Heart right ventricle (tissue), 16 donors: ENCODE results near the gene PRR14. TPM values are rescaled to one million over a fixed set of nuclear protein-coding genes. Genes with fewer than 3 reads are reported as not detected.
"Not testable (repeated sequence)": the region's sequence is repeated elsewhere in the genome, so short reads cannot be mapped to it uniquely, and the experiment has no call there.

Source experiments
- ATAC-seq, 8 donors: fragments of 200-7000 bp; cut with Tn5 transposase; one replicate each; pipeline ENCODE4 v1.9.1; 2020; ENCODE audit warnings: mild to moderate bottlenecking in 8 of 8, moderate library complexity in 8 of 8, moderate number of reproducible peaks in 1 of 8
- DNase-seq, 2 donors: peaks; one replicate each; pipeline ENCODE4 v3.0.0-alpha.2; 2020
- H3K27ac ChIP-seq, 10 donors: fragments of 200-600 bp; sonication (generic) in 2 of 10; one replicate each; pipeline versions ENCODE4 v1.5.0 to v1.8.0; 2020 to 2022; ENCODE audit warnings: mild to moderate bottlenecking in 3 of 10
- H3K27me3 ChIP-seq, 7 donors: fragments of 200-600 bp; one replicate each; pipeline ENCODE4 v1.8.0; 2021 to 2022; ENCODE audit warnings: mild to moderate bottlenecking in 2 of 7
- H3K36me3 ChIP-seq, 9 donors: fragments of 200-600 bp; sonication (generic) in 1 of 9; one replicate each; pipeline versions ENCODE4 v1.5.0 to v1.8.0; 2020 to 2022; ENCODE audit warnings: mild to moderate bottlenecking in 2 of 9
- H3K4me1 ChIP-seq, 9 donors: fragments of 200-600 bp; sonication (generic) in 1 of 9; one replicate each; pipeline versions ENCODE4 v1.5.0 to v1.8.0; 2020 to 2022; ENCODE audit warnings: mild to moderate bottlenecking in 4 of 9
- H3K4me3 ChIP-seq, 10 donors: fragments of 200-600 bp; sonication (generic) in 2 of 10; one replicate each; pipeline versions ENCODE4 v1.5.0 to v1.8.0; 2020 to 2022; ENCODE audit warnings: mild to moderate bottlenecking in 7 of 10, moderate library complexity in 2 of 10
- H3K9me3 ChIP-seq, 11 donors: fragments of 200-600 bp in 10 of 11; sonication (generic) in 2 of 11; one replicate each; pipeline versions ENCODE4 v1.5.0 to v1.8.0; 2013 to 2022; ENCODE audit warnings: mild to moderate bottlenecking in 2 of 11, control low read depth in 1 of 11, moderate library complexity in 1 of 11
- WGBS, 2 donors: extraction: QIAGEN DNeasy Blood & Tissue Kit; methylation state at CpG; one replicate each; pipeline ENCODE4 v1.1.7; 2013; ENCODE audit warnings: inconsistent platforms in 1 of 2; 5-methylcytosine and 5-hydroxymethylcytosine counted together
- intact Hi-C, 10 donors: fragments of 100-400 bp; cut with DNase I; formaldehyde crosslinking; loops; one replicate each; pipeline versions ENCODE4 v1.11.1 to v1.14.2; 2022
- polyA plus RNA-seq, 2 donors: library from polyadenylated mRNA; stranded (reverse); fragments of 200-250 nt; gene quantifications; one replicate each; pipeline ENCODE4 v1.2.3, GENCODE V29; 2013
- total RNA-seq, 10 donors: library from RNA; stranded (reverse); fragmentation: NEBNext Ultra II Directional in 3 of 10; extraction: Animal tissue kit (Norgen Biotek cat#: 25700) in 3 of 10; gene quantifications; one replicate each; pipeline versions ENCODE4 v1.2.1 to v1.2.4, GENCODE V29; 2021 to 2023
- TF ChIP-seq, protein P1 (sequence below), 9 donors: fragments of 200-600 bp; sonication (generic) in 2 of 9; IDR thresholded peaks; one replicate each; pipeline versions ENCODE4 v1.5.0 to v1.8.0; 2021 to 2022; ENCODE audit warnings: antibody characterized with exemption in 9 of 9, mild to moderate bottlenecking in 5 of 9, moderate library complexity in 1 of 9
- donor health status: Arrhythmogenic right ventricular cardiomyopathy.
- donor health status: ischemic (EF 13 %, LVEDD 7.1; RV severe dilation, severe dysfunction).
- donor health status: healthy with polysubstance abuse.
- donor health status: DM: no; HTN: yes; CAD: no.
- donor health status: DM: no; HTN: no; CAD: no.
- donor health status: ischemic (EF 25% LVEDD 6.9; RV normal size, moderate dysfunction).
- donor health status: ischemic (EF 25% LVEDD 5.7; RV mildly dilated, moderate dysfunction).
- donor health status: healthy.
- donor health status: DM: yes; HTN: yes; CAD: no.
- donor health status: Ischemic cardiomyopathy.
- donor health status: ischemic (EF 35%, LVEDD 5.7; RV mildly dilated, moderate dysfunction).
- donor health status: nonischemic (EF 11% LVEDD 7.7; RV severe dilation, severe dysfunction).
- donor health status: DM: yes; HTN: yes; CAD: no.
- donor health status: PGD.
- donor health status: ischemic (EF 29% LVEDD 5.4; RV normal size, mild dysfunction).
- donor health status: nonischemic (EF 23%, LVEDD 6.1; RV moderate dilation, normal function).

PRR14 gene
- total and polyA plus RNA-seq, 12 donors = 9.9 to 58.1 (median 17.8) TPM

DNA sequence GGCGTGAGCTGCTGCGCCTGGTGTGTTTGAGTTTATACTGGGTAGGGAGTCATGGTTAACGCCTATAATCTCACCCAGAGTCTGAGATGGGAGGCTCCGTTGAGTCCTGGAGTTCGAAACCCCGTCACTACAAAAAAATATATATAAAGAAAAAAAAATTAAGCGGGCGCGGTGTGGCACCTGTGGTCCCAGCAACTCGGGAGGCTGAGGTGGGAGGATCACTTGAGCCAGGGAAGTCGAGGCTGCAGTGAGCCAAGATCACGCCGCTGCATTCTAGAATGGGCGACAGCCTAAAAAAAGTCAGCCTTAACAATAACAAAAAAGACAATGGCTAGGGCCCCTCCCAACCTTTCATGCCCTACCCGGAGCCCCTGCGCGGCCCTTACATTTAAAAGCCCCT is 17.2 kb upstream of the PRR14 start:
- 72 to 79% methylated on average over 17 of the region's 17 CpGs for WGBS, 2 donors
- DNase-seq (no peak), ATAC-seq (no peak)
- Histone ChIP-seq H3K27me3 (no peaks in the 10 kb centered on the region), H3K27ac (peak overlapping the region; percentile 37 to 93 (median 88)), H3K36me3 (no peaks in the 10 kb centered on the region), H3K4me3 (peak overlapping the region; percentile 47 to 78 (median 65)), H3K4me1 (peaks cover 0 to 25% (median 11%) of the 10 kb centered on the region in 9 donors), H3K9me3 (no peaks in the 10 kb centered on the region)
- intact Hi-C loops = loop anchor here in 5 of 10 donors (2.0 to 10.0 kb wide), 6 partner anchors 46 to 199 kb away; partner anchors contain the start of genes ZNF785 (in 3 of the 5), SEPHS2 (in 2 of the 5), DCTPP1 (in 1 of the 5) and SRCAP (in 1 of the 5)
- TF ChIP-seq, protein P1, sequence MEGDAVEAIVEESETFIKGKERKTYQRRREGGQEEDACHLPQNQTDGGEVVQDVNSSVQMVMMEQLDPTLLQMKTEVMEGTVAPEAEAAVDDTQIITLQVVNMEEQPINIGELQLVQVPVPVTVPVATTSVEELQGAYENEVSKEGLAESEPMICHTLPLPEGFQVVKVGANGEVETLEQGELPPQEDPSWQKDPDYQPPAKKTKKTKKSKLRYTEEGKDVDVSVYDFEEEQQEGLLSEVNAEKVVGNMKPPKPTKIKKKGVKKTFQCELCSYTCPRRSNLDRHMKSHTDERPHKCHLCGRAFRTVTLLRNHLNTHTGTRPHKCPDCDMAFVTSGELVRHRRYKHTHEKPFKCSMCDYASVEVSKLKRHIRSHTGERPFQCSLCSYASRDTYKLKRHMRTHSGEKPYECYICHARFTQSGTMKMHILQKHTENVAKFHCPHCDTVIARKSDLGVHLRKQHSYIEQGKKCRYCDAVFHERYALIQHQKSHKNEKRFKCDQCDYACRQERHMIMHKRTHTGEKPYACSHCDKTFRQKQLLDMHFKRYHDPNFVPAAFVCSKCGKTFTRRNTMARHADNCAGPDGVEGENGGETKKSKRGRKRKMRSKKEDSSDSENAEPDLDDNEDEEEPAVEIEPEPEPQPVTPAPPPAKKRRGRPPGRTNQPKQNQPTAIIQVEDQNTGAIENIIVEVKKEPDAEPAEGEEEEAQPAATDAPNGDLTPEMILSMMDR (IDR thresholded peaks at IDR 0.05) = no peak

DNA sequence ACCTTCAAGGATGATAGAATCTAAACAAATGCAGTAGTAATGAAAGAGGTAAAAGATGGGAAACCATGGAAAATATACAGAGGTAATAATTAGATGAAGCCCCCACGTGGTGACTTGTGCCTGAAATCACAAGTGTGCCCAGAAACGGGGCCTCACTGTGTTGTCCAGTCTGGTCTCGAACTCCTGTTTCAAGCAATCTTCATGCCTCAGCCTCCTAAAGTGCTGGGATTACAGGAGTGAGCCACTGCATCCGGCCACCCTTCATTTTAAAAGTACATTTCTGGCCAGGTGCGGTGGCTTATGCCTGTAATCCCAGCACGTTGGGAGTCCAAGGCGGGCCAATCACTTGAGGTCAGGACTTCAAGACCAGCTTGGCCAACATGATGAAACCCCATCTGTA is 14.2 kb upstream of the PRR14 start:
- H3K9me3 ChIP-seq = no peaks in the 10 kb centered on the region
- ATAC-seq = no peak
- 93 to 94% methylated on average over 7 of the region's 7 CpGs for WGBS, 2 donors
- H3K27me3 ChIP-seq = no peaks in the 10 kb centered on the region
- no peak overlapping the region for H3K4me3 ChIP-seq
- TF ChIP-seq, protein P1 (IDR thresholded peaks at IDR 0.05) = no peak
- intact Hi-C loops = loop anchor here in 4 of 10 donors (10.0 kb wide), 4 partner anchors 52 to 202 kb away; partner anchors contain the start of genes SEPHS2 (in 2 of the 4), ZNF785 (in 2 of the 4), DCTPP1 (in 1 of the 4) and SRCAP (in 1 of the 4)
- DNase-seq = no peak
- no peak overlapping the region for H3K27ac ChIP-seq
- H3K36me3 ChIP-seq = no peaks in the 10 kb centered on the region
- peaks cover 0 to 25% (median 11%) of the 10 kb centered on the region in 9 donors for H3K4me1 ChIP-seq

DNA sequence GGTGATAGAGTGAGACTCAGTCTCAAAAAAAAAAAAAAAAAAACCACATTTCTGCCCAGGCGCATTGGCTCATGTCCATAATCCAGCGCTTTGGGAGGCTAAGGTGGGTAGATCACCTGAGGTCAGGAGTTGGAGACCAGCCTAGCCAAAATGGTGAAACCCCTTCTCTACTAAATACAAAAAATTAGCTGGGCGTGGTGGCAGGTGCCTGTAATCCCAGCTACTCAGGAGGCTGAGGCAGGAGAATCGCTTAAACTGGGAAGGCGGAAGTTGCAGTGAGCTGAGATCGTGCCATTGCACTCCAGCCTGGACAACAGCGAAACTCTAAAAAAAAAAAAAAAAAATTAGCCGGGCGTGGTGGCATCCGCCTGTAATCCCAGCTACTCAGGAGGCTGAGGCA is 13.6 kb upstream of the PRR14 start:
- H3K27me3 ChIP-seq, H3K36me3 ChIP-seq, ATAC-seq, H3K4me3 ChIP-seq, H3K9me3 ChIP-seq, DNase-seq, H3K27ac ChIP-seq: not testable (repeated sequence)
- WGBS, 2 donors = 89 to 93% methylated on average over 9 to 10 of the region's 10 CpGs
- peaks cover 0 to 25% (median 11%) of the 10 kb centered on the region in 9 donors for H3K4me1 ChIP-seq
- intact Hi-C loops = loop anchor here in 4 of 10 donors (10.0 kb wide), 4 partner anchors 52 to 202 kb away; partner anchors contain the start of genes SEPHS2 (in 2 of the 4), ZNF785 (in 2 of the 4), DCTPP1 (in 1 of the 4) and SRCAP (in 1 of the 4)

DNA sequence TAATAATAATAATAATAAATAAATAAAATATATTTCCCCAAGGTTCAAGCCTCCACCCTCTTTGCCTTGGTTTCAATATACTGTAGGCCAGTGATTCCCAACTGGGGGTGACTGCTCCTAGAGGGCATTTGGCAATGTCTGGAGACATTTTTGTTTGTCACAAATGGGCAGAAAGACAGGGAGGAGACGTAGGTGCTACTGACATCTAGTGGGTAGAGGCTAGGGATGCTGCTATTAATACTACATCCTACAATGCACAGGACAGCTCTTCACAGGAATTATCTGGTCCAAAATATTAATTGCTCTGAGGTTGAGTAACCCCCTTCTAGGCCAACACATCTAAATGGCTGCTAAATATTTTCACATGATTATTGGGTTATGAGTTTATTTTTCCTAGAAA is 12.8 kb upstream of the PRR14 start:
- Histone ChIP-seq H3K36me3 (no peaks in the 10 kb centered on the region), H3K4me3 (no peak overlapping the region), H3K4me1 (peaks cover 0 to 25% (median 11%) of the 10 kb centered on the region in 9 donors), H3K27me3 (no peaks in the 10 kb centered on the region), H3K9me3 (no peaks in the 10 kb centered on the region), H3K27ac (no peak overlapping the region)
- TF ChIP-seq, protein P1 (IDR thresholded peaks at IDR 0.05) = peak in 6 of 9 donors; percentile 12 to 39 (median 27)
- intact Hi-C loops = loop anchor here in 4 of 10 donors (10.0 kb wide), 4 partner anchors 53 to 203 kb away; partner anchors contain the start of genes SEPHS2 (in 2 of the 4), ZNF785 (in 2 of the 4), DCTPP1 (in 1 of the 4) and SRCAP (in 1 of the 4)
- DNase-seq = no peak
- no peak for ATAC-seq
- 0 to 10% methylated on average over 1 of the region's 1 CpG for WGBS, 2 donors

DNA sequence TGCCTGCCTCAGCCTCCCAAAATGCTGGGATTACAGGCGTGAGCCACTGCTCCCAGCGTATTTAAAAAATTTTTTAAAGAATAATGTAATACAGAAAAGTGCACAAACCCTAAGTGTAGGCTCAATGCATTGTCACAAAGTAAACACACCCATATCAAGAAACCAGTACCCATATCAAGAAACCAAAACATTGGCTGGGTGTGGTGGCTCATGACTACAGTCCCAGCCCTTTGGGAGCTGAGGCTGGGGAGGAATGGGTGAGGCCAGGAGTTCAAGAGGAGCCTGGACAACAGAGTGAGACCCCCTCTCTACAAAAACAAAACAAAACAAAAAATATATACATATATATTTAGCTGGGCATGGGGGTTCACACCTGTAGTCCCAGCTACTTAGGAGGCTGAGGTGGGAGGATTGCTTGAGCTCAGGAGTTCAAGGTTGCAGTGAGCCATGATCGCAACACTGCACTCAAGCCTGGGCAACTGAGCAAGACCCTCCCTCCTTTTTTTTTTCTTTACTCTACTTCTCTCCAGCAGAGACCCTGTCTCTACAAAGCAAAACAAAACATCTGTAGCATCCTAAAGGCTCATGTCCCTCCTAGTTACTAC is 9.3 kb upstream of the PRR14 start:
- Histone ChIP-seq H3K9me3 (no peaks in the 10 kb centered on the region), H3K4me1 (no peaks in the 10 kb centered on the region), H3K36me3 (no peaks in the 10 kb centered on the region), H3K27ac (no peak overlapping the region), H3K27me3 (no peaks in the 10 kb centered on the region), H3K4me3 (no peak overlapping the region)
- TF ChIP-seq, protein P1 (IDR thresholded peaks at IDR 0.05) = no peak
- ATAC-seq (no peak), DNase-seq (no peak)
- 80 to 81% methylated on average over 3 of the region's 3 CpGs for WGBS, 2 donors
- intact Hi-C loops = no loop called here
